ENCODE data around the gene KREMEN2. TPM values are rescaled to one million over a fixed set of nuclear protein-coding genes. Genes with fewer than 3 reads are reported as not detected.

KREMEN2 gene
- total RNA-seq, 4 donors from 2014 or later, result 1.9 to 3.8 (median 2.5) TPM

DNA sequence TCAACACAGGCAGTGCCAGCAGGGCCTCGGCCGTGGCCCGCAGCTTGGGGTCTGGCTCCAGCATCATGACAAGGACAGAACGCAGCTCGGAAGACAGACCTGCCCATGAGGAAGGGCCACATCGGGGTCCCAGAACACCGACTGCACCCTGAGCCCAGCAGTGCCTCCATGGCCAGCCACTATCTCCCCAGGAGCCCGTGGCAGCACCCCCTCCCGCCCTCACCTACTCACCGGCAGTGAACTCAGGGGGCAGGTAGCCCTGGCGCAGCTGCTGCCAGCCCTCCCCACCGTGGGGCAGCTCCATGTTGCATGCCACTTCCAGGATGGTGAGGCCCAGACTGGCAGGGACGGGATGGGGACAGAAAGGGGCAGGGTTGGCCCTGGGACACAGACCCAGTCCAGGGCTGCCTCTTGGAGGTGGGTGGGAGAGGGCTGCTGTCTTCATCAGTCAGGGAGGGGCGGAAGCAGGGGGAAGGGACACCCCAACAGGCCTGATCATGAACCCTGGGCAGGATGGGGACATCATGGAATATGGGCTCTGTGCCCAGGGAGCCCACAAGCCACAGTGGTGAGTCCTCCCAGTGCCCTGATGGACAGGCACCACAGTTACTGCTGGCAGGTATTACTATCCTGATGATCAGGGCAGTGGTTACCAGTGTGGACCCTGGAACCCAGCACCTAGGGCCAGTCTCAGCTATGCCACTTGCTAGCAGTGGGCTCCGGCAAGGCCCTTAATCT, 10.4 kb downstream of the KREMEN2 start:
- 85 to 97% methylated on average over 9 to 10 of the region's 15 CpGs for WGBS, 2 donors
- DNase-seq (ENCODE audit: low spot score in 2 of 2), result no peak
- intact Hi-C loops (cut with DNase I; ENCODE audit: low total_unique reads), result no loop called here
- TF ChIP-seq POLR2A (IDR thresholded peaks at IDR 0.05), result no peak
- TF ChIP-seq, protein P1, sequence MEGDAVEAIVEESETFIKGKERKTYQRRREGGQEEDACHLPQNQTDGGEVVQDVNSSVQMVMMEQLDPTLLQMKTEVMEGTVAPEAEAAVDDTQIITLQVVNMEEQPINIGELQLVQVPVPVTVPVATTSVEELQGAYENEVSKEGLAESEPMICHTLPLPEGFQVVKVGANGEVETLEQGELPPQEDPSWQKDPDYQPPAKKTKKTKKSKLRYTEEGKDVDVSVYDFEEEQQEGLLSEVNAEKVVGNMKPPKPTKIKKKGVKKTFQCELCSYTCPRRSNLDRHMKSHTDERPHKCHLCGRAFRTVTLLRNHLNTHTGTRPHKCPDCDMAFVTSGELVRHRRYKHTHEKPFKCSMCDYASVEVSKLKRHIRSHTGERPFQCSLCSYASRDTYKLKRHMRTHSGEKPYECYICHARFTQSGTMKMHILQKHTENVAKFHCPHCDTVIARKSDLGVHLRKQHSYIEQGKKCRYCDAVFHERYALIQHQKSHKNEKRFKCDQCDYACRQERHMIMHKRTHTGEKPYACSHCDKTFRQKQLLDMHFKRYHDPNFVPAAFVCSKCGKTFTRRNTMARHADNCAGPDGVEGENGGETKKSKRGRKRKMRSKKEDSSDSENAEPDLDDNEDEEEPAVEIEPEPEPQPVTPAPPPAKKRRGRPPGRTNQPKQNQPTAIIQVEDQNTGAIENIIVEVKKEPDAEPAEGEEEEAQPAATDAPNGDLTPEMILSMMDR (IDR thresholded peaks at IDR 0.05), result no peak
- H3K4me3 ChIP-seq (ENCODE audit: low read depth, poor library complexity, severe bottlenecking), result no peak overlapping the region

DNA sequence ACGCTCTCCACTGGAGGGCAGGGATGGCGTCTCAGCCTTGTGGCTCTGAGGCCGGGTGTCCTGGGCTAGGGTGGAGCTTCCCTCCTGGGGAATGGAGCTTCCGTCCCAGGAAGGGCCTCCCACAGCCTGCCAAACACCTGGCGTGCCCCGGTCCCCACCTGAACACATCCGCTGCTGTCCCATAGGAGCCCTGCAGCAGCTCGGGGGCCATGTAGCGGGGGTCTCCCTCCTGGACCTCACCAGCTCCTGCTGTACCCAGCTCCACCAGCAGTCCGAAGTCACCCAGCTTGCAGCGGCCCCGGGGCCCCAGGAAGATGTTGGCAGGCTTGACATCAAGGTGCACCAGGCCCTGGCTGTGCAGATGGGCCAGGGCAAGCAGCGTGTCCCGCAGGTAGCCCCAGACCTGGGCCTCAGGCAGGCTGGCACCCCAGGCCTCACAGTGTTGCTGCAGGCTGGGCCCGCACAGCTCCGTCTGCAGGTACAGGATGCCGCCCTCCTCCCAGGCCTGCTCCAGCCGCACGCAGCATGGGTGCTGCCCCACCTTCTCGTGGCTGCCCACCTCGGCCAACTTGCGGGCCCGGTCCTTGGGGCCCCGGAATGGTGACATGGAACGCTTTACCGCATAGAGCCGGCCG, 11.2 kb downstream of the KREMEN2 start:
- intact Hi-C loops (cut with DNase I; ENCODE audit: low total_unique reads), result no loop called here
- WGBS, 2 donors, result 95 to 96% methylated on average over 19 to 23 of the region's 28 CpGs
- TF ChIP-seq, protein P1 (IDR thresholded peaks at IDR 0.05), result no peak
- no peak for TF ChIP-seq POLR2A (IDR thresholded peaks at IDR 0.05)
- H3K4me3 ChIP-seq (ENCODE audit: low read depth, poor library complexity, severe bottlenecking), result no peak overlapping the region
- no peak for DNase-seq (ENCODE audit: low spot score in 2 of 2)

DNA sequence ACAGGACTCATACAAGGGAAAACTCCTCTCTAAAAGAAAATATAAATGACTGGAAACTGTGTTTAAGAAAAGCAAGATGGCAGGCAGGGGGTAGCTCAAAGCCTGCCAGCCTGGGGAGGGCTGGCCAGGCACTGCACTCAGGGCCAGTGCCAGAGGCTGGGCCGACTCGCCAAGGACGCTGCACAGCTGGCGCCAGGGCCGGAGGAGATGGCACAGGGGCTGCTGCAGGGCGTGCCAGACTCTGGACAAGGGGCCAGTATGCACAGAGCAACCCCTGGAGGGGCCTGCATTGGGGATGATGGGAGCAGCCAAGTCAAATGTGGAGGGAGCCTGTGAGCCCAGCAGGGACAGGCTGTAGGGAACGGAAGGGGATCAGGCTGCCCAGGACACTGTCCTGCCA, 12.1 kb downstream of the KREMEN2 start:
- WGBS, 2 donors, result 64 to 86% methylated on average over 7 of the region's 7 CpGs
- TF ChIP-seq, protein P1 (IDR thresholded peaks at IDR 0.05), result no peak
- TF ChIP-seq POLR2A (IDR thresholded peaks at IDR 0.05), result no peak
- no peak overlapping the region for H3K4me3 ChIP-seq (ENCODE audit: low read depth, poor library complexity, severe bottlenecking)
- intact Hi-C loops (cut with DNase I; ENCODE audit: low total_unique reads), result no loop called here
- DNase-seq (ENCODE audit: low spot score in 2 of 2), result no peak

DNA sequence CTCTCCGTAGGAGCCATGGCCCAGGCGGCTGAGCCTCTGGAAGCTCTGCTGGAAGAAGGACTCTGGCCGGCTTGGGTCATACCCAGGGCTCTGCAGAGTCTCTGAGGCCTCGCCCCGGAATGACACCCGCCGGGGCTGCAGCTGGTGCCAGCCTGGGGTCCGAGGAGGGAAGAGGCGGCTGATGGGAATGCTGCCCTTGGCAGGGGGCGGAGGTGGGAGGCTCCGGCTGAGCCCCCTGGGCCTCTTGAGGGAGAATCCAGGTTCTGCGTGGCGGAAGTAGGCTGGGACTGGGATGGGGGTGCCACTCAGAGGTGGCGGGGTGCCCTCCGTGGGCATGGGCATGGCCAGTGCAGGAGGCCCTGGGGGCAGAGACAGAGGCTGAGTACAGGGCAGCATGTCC, 12.6 kb downstream of the KREMEN2 start:
- TF ChIP-seq POLR2A (IDR thresholded peaks at IDR 0.05), result no peak
- TF ChIP-seq, protein P1 (IDR thresholded peaks at IDR 0.05), result no peak
- DNase-seq (ENCODE audit: low spot score in 2 of 2), result no peak
- H3K4me3 ChIP-seq (ENCODE audit: low read depth, poor library complexity, severe bottlenecking), result no peak overlapping the region
- WGBS, 2 donors, result 88 to 95% methylated on average over 13 to 15 of the region's 15 CpGs
- intact Hi-C loops (cut with DNase I; ENCODE audit: low total_unique reads), result no loop called here

DNA sequence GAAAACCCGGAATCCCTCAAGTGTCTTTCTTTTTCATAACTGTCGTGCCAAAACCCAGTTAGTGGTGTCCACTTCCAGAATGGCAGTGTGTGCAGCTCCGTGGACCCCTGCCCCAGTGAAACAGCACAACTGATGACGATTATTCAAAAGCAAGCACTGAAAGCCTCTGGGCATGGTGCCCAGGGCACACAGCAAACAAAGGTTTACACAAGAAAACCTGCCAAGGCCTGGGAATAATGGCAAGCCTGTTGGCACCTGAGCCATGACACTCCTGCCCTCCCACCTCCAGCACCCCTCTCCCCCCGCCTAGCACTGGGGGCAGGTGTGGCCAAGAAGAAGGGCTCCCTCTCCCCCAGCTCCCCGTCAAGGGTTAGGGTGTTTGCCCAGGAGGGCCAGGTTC, 13.4 kb downstream of the KREMEN2 start:
- TF ChIP-seq, protein P1 (IDR thresholded peaks at IDR 0.05), result no peak
- TF ChIP-seq POLR2A (IDR thresholded peaks at IDR 0.05), result no peak
- H3K4me3 ChIP-seq (ENCODE audit: low read depth, poor library complexity, severe bottlenecking), result no peak overlapping the region
- DNase-seq (ENCODE audit: low spot score in 2 of 2), result no peak
- intact Hi-C loops (cut with DNase I; ENCODE audit: low total_unique reads), result no loop called here
- WGBS, 2 donors, result 68 to 84% methylated on average over 6 of the region's 6 CpGs
